HEK293T (cell line): ENCODE measurements around the gene TSPAN9.

Experiments used
- ARNT ChIP-seq: fragments of 450-650 bp; IDR thresholded peaks from 2 replicates; pipeline ENCODE4 v1.6.1; 2017; ENCODE audit warnings: mild to moderate bottlenecking
- BHLHE40 ChIP-seq: fragments of 450-650 bp; IDR thresholded peaks from 2 replicates; pipeline ENCODE4 v1.6.1; 2016; ENCODE audit warnings: mild to moderate bottlenecking, moderate library complexity, borderline replicate concordance
- ELF4 ChIP-seq: fragments of 450-650 bp; IDR thresholded peaks from 2 replicates; pipeline ENCODE4 v1.6.1; 2017; ENCODE audit warnings: antibody characterized with exemption
- FOXA1 ChIP-seq: fragments of 450-650 bp; IDR thresholded peaks from 2 replicates; pipeline ENCODE4 v1.6.1; 2016; ENCODE audit warnings: mild to moderate bottlenecking
- FOXK2 ChIP-seq: fragments of 450-650 bp; IDR thresholded peaks from 2 replicates; pipeline ENCODE4 v1.6.1; 2016; ENCODE audit warnings: mild to moderate bottlenecking
- FOXM1 ChIP-seq: fragments of 450-650 bp; IDR thresholded peaks from 2 replicates; pipeline ENCODE4 v1.6.1; 2017; ENCODE audit warnings: mild to moderate bottlenecking, borderline replicate concordance
- HDGF ChIP-seq: fragments of 450-650 bp; IDR thresholded peaks from 2 replicates; pipeline ENCODE4 v1.6.1; 2017; ENCODE audit warnings: antibody characterized with exemption, borderline replicate concordance
- NFRKB ChIP-seq: fragments of 450-650 bp; IDR thresholded peaks from 2 replicates; pipeline ENCODE4 v1.6.1; 2016; ENCODE audit warnings: mild to moderate bottlenecking, moderate library complexity
- SP1 ChIP-seq: fragments of 450-650 bp; IDR thresholded peaks from 2 replicates; pipeline ENCODE4 v1.6.1; 2017
- TARDBP ChIP-seq: fragments of 450-650 bp; IDR thresholded peaks from 2 replicates; pipeline ENCODE4 v1.6.1; 2016
- TF ChIP-seq, protein P1 (sequence below): fragments of 450-650 bp; IDR thresholded peaks from 2 replicates; pipeline ENCODE4 v1.6.1; 2016

DNA sequence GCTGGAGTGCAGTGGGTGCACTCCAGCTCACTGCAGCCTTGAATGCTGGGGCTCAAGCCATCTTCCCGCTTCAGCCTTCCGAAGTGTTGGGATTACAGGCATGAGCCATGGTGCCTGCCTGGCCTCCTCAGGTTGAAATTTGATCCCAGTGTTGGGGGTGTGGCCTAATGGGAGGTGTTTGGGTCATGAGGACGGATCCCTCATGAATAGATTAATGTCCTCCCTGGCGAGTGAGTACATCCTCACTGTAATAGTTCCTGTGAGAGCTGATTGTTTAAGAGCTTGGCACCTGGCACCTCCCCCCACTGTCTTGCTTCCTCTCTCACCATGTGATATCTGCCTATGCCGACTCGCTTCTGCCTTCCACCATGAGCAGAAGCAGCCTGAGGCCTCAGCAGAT lies 84.7 kb downstream of the TSPAN9 start:
- TF ChIP-seq TARDBP (no peak), FOXK2 (no peak), ARNT (no peak), FOXA1 (no peak), HDGF (no peak), FOXM1 (no peak), BHLHE40 (no peak), ELF4 (no peak), SP1 (no peak), NFRKB (no peak)
- TF ChIP-seq, protein P1, sequence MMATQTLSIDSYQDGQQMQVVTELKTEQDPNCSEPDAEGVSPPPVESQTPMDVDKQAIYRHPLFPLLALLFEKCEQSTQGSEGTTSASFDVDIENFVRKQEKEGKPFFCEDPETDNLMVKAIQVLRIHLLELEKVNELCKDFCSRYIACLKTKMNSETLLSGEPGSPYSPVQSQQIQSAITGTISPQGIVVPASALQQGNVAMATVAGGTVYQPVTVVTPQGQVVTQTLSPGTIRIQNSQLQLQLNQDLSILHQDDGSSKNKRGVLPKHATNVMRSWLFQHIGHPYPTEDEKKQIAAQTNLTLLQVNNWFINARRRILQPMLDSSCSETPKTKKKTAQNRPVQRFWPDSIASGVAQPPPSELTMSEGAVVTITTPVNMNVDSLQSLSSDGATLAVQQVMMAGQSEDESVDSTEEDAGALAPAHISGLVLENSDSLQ = no peak
